Stimulated activated CD8-positive, alpha-beta memory T cell treated with anti-CD3 and anti-CD28 coated beads, Interleukin-7, amount 100 ng/mL, for 24 hours (primary cell): ENCODE data around the gene KRT71.

Experiments
- DNase-seq: peaks from one replicate; pipeline ENCODE4 v3.0.0-alpha.2; 2020; ENCODE audit warnings: low read depth

KRT71 gene

DNA sequence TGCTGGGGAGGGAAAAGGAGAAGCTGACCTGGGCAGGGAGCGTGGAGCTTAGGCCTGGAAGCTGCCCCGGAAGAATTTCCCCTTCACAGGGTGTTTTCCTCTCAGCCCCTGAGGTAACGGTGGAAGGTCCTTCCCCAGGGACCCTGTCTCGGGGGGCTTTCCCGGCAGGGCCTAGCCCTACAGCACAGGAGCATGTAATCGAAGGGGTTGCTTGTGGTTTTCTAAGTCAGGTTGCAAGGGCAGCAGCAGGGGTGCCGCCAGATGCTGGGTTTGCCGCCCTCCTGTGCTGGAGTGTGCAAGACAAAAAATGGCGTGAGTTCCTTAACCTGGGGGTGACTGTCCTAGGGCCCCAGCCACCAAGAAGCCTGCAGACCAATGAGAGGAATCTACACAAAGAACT is 22.3 kb upstream of the KRT71 start:
- no peak for DNase-seq

- DNase-seq: no peak
Observed at GRCh38 chr12:52573743-52574142, 20.8 kb upstream of the KRT71 start, which contains the start of gene KRT74. TSS of gene KRT74 (minus strand) at chr12:52573843. CDS start at chr12:52573777, 66 bp downstream.

DNA sequence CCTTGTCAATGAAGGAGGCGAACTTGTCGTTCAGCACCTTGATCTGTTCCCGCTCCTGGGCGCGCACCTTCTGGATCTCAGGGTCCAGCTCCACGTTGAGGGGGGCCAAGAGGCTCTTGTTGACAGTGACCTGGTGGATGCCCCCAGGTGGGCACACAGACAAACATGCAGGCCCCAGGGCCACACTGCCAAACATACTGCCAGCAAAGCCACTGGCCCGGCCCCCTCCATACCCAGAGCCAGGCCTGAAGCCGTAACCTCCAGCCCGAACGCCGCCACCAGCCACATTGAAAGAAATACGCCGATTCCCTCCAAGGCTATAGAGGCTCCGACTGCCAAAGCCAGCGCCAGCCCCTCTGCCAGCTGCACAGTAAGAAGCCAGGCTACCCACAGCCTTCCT is 20.4 kb upstream of the KRT71 start:
- no peak for DNase-seq

DNA sequence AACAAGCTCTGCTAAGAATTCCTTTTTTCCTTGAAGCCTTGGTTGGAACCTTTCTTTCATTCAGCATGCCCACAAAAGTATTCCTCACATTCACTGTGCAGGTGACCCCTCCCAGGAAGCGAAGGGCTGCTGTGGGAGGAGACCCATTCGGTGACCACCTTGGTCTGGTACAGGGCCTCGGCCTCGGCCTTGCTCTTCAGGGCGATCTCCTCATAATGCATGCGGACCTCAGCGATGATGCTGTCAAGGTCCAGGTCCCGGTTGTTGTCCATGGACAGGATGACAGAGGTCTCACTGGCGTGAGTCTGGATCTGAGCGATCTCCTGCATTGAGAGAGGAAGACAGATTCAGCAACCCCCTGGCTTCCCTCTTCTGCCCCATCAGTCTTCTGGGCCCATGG is 17.6 kb upstream of the KRT71 start:
- no peak for DNase-seq

- DNase-seq: no peak
Observed at GRCh38 chr12:52568111-52568510, 15.2 kb upstream of the KRT71 start.

DNA sequence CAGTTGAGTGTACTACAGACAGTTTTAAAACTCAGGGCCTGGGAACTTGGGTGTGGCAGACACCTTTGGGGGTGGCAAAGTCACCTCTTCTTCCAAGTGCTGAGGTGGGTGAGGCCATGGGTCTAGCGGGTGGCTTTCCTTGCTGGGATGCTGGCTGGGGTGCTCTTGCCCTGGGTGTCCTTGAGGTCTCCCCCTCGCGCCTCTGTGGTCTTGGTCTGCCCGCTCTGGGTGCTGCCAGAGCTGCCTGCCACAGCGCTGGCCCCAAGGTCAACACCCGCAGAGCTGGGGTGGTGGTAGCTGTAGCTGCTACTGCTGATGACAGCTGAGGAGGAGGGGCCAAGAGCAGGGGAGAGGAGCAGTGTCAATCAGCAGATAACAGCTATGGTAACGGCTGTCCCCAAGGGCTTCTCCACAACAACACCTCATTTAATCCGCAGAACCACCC is 13.9 kb upstream of the KRT71 start:
- no peak for DNase-seq

DNA sequence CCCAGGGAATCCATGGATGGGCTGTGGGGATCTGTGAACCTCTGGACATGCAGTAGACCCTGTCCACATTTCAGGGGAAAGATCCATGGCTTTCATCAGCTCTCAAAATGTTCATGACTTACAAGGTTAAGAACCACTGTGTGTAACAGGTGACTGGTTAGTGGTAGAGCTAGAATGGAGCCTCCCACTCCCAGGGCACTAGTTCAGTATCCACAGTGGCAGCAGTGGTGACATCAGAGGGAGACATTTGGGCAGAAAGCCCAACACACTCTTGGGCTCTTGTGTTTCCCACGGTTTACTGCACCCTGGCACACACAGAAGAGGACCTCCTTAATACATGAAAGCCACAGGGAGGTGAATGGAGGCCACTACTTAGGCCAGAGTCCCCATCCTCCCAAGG is 11.6 kb upstream of the KRT71 start:
- no peak for DNase-seq

DNA sequence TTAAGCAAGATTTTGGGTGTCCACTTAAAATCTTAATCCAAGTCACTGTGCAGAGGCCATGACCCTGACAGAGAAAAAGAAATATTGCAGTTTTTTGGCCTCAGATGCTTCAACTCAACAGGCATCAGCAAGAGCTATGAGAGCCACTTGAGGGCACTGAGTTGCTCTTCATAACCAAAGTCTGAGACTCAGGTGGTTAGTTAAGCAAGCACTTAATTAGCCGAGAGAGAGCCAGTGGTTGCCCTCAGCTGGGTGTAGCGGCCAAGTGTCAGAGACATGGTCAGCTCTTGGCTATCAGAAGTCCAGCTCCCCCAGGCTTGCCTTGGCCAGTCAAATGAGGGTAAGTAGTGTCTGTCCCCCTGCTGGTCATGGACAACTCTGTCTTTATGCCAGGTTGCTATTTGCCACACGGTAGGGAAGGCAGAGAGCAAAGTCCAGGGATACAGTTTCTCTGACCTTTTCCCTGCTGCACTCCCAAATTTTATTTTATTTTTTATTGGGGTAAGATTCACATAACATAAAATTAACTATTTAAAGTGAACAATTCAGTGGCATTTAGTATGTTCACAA is 9.0 kb upstream of the KRT71 start:
- DNase-seq: no peak

DNA sequence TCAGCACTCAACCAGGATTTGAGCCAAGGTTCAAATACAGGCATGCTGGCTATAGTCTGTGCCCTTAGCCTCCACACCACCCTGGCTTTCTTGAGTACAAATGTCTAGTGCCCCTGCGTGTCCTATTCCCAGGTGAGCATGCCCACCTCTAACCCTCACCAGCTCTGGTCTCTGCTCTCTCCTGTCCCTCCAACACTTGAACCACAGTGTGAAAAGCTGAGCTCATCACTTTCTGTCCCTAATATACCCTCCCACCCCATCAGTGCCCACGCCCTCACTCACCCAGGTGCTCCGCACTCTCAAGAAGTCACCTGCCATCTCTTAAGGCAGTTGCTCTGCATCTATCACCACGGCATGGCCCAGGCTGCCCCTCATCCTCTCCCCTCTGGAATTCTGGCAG is 7.0 kb upstream of the KRT71 start:
- no peak for DNase-seq

GRCh38 chr12:52558781-52559445 is 6.0 kb upstream of the KRT71 start:
- DNase-seq: no peak

DNA sequence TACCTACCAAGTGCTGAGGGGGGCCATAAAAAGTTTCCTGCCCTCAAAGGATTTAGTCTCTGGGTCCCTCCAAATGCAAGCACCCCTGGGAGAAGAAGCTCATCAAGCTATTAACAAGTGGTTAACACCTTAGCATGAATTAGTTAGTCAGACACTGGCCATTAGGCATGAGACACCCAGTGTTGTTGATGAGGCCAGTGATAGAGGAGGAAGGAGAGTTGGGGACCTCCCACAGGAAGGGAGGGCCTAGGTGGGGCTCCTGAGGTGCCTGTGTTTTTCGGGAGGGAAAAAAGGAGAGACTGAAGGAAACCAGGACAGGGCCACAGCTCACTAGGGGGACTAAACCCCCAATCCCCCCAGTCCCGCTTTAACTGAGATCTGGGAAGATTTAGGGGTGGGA is 4.5 kb upstream of the KRT71 start:
- no peak for DNase-seq

DNA sequence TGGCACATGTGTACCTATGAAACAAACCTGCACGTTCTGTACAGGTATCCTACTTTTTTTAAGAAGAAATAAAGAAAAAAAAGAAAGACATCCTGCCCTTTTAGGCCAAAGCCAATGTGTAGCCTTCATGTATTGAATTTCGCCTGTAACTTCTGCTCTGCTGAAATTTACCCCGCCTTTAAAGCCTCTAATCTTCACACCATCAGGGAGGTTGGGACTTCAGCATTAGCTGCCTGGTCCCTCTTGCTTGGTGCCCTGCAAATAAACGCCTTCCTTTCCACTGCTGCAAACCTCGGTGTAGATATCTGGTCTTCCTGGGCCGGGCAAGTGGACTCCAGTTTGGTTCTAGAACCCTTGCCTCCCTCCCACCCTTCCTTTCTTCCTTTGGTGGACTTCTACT is 2.6 kb upstream of the KRT71 start:
- no peak for DNase-seq

GRCh38 chr12:52552055-52552454 is 890 bp downstream of the KRT71 start:
- DNase-seq: no peak

DNA sequence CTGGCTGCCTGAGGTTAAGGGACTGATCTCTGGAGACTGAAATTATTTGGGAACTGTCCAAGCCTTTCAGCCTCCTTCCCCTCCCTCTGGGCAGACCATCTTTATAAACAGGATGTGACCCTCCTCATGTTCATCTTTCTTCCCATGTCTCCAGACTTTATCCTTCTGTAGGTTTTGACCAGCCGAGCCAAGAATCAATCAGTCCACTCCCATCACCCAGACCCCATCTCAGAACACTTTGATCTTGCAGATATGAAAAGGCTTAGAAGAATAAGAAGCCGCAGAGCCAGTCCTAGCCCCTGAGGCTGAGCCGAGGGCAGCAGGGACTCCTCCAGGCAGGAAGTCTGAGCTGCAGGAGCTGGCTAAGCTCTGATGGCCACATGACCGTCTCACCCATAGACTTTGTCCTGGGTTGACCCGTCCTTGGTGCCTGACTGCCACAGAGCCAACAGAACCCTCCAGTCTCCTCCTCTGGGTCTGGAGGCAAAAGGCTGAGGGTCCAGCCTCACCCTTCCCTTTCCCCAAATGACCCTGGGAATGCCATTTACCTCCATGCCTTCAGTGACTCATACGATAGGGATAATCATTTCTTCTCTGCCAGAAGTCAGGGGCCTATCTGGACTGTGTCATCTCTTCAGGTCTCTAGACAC is 1.6 kb downstream of the KRT71 start:
- DNase-seq: no peak

- DNase-seq: no peak
Observed at GRCh38 chr12:52546126-52546525, 6.8 kb downstream of the KRT71 start.

DNA sequence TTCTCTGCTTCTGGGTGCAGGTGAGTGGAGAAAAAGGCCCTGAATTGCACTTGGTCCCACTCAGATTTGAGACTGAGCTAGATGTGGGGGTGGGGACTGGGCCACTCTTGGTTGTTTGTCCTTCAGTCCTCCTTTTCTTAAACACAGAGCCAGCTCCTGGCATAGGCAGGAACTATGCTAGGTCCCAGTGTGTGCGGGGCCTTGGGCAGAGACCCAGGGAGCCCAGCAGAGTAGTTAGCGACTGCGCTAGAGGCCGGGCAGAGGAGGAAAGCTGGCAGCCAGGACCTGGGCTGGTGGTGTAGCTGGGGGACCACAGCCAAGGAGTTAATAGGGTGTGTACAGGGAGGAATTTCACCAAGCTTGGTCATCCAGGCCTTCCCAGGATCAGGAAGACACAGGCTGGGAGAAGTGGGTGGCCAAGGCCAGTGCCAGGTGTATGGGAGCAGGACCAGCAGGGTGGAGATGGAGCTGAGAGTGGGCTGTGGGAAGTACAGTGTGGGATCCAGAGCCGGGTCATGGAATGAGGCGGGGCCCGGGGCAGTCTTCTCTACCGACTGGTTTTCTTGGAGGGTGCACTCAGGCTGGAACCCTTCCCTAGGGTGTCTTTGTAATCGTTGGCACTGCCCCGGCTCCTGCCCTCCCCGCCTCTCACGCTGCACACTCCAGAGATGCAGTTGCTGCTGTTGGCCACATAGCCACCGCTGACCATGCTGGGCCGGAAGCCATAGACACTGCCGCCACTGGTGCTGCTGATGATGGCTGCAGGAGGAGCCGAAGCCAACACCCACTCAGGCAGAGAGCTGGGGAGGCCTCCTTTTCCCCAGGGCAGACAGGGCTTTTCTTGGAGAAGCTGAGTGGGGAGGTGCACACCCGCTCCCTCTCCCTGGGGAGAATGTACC is 8.7 kb downstream of the KRT71 start:
- no peak for DNase-seq

- DNase-seq: no peak
Observed at GRCh38 chr12:52542785-52543318, 10.1 kb downstream of the KRT71 start.

DNA sequence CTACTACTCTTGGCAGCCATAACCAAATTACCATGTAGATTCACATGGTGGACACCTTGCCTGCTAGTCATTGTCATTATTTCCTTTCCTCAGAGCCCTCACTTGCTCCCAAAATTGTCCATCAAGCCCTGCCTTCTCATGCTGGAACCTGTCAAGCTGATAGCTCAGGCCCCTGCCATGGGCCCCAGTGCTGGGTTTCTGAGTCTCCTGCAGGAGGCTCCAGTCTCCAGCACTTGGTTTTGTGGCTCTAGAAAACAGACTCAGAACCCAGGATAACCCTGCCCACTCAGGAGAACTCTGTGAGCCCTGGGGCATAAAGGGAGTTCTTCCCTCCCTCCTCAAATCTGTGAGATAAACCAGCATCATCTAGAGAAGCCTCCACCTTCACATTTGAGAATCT is 10.8 kb downstream of the KRT71 start:
- no peak for DNase-seq

- no peak for DNase-seq
Observed at GRCh38 chr12:52541709-52542108, 11.2 kb downstream of the KRT71 start.

GRCh38 chr12:52540531-52540930 is 12.4 kb downstream of the KRT71 start:
- no peak for DNase-seq

GRCh38 chr12:52539821-52540173 is 13.1 kb downstream of the KRT71 start:
- no peak for DNase-seq

GRCh38 chr12:52539083-52539820 is 13.7 kb downstream of the KRT71 start:
- no peak for DNase-seq
